Adrenal gland (tissue), 5 donors: ENCODE data around the gene ADAT3.

ENCODE experiments used
- POLR2A ChIP-seq, 2 donors: fragments of 450-650 bp; IDR thresholded peaks; one replicate each; pipeline ENCODE4 v1.6.1; 2017; ENCODE audit warnings: antibody characterized with exemption in 2 of 2, mild to moderate bottlenecking in 2 of 2, moderate library complexity in 1 of 2
- TF ChIP-seq, protein P1 (sequence below), 6 experiments: fragments of 450-650 bp in 4 of 6; fragments of 200-600 bp in 2 of 6; sonication (generic) in 1 of 6; IDR thresholded peaks; 1 replicate in 5 of 6; 2 replicates in 1 of 6; pipeline versions ENCODE4 v1.5.1 to v1.8.0; 2016 to 2021; ENCODE audit warnings: antibody characterized with exemption in 6 of 6, mild to moderate bottlenecking in 2 of 6, moderate library complexity in 1 of 6
- donor health status: DM: no; HTN: no; CAD: no.

DNA sequence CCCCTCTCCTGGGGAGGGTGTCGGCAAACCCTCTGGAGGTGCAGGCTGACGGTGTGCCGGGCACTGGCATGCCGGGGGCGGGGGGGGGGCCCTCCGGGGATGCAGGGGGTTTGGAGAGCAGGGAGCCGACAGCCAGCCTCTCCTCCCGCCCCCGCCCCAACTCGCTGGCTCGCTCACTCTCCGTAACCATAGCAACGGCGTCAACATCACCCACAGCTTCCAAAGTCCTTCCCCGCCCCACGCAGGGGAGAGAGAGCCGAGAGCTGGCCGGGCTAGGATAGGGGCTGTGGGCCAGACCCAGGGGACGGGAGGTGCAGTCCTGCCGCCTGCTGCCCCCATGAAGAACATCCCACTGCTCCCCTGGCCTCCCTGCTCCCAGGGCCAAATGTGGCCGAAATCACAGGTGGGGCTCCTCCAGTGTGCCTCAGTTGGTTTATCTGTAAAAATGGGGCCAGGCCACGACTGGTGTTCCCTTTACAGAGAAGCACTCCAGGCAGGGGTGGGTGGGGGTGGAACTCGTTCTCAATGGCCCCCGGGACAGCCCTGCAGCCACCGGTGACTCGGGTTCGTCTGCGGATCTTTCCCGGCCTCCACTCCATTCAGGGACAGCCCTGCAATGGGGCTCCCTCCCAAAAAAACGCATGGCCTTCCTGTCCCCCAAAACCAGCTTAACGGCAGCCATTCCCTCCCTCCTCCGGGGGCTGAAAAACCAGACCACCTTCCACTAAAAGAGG is 45.0 kb upstream of the ADAT3 start:
- no peak for TF ChIP-seq POLR2A (IDR thresholded peaks at IDR 0.05)
- TF ChIP-seq, protein P1, sequence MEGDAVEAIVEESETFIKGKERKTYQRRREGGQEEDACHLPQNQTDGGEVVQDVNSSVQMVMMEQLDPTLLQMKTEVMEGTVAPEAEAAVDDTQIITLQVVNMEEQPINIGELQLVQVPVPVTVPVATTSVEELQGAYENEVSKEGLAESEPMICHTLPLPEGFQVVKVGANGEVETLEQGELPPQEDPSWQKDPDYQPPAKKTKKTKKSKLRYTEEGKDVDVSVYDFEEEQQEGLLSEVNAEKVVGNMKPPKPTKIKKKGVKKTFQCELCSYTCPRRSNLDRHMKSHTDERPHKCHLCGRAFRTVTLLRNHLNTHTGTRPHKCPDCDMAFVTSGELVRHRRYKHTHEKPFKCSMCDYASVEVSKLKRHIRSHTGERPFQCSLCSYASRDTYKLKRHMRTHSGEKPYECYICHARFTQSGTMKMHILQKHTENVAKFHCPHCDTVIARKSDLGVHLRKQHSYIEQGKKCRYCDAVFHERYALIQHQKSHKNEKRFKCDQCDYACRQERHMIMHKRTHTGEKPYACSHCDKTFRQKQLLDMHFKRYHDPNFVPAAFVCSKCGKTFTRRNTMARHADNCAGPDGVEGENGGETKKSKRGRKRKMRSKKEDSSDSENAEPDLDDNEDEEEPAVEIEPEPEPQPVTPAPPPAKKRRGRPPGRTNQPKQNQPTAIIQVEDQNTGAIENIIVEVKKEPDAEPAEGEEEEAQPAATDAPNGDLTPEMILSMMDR (IDR thresholded peaks at IDR 0.05), result no peak
